K562 (cell line): ENCODE results near the gene CEP76. TPM values are rescaled to one million over a fixed set of nuclear protein-coding genes. Genes with fewer than 3 reads are reported as not detected.

Experiments used
- BRD4 ChIP-seq: fragments of 200-600 bp; sonication (generic); IDR thresholded peaks from 2 replicates; pipeline ENCODE4 v1.6.1; 2017; ENCODE audit warnings: inconsistent platforms
- CTBP1 ChIP-seq: fragments of 450-650 bp; IDR thresholded peaks from 2 replicates; pipeline ENCODE4 v1.6.1; 2016; ENCODE audit warnings: borderline replicate concordance
- DACH1 ChIP-seq: fragments of 450-650 bp; IDR thresholded peaks from 2 replicates; pipeline ENCODE4 v1.6.1; 2018; ENCODE audit not compliant: partially characterized antibody
- EP300 ChIP-seq: IDR thresholded peaks from 2 replicates; pipeline ENCODE4 v1.6.1; 2012; ENCODE audit warnings: low read length, improper control_type of control experiment
- ETV1 ChIP-seq: fragments of 450-650 bp; conservative IDR thresholded peaks from 2 replicates; pipeline ENCODE4 v1.6.1; 2016; ENCODE audit warnings: missing genetic modification characterization, control low read depth, low read depth, missing compliant biosample characterization
- FIP1L1 ChIP-seq: fragments of 200-400 bp; formaldehyde crosslinking; IDR thresholded peaks from 2 replicates; pipeline ENCODE4 v1.6.1; 2018; ENCODE audit warnings: mild to moderate bottlenecking, low read depth, low read length; ENCODE audit not compliant: poor library complexity, severe bottlenecking
- HDAC1 ChIP-seq, 2 experiments: fragments of 450-650 bp; IDR thresholded peaks; 2 replicates each; pipeline ENCODE4 v1.6.1; 2016 to 2017; ENCODE audit warnings: inconsistent platforms in 1 of 2, mild to moderate bottlenecking in 1 of 2, moderate library complexity in 1 of 2
- HIVEP1 ChIP-seq: fragments of 250-450 bp; sonication (Bioruptor Pico); IDR thresholded peaks from 2 replicates; pipeline ENCODE4 v1.4.0; 2020; ENCODE audit warnings: mild to moderate bottlenecking
- MCM2 ChIP-seq: fragments of 450-650 bp; IDR thresholded peaks from 2 replicates; pipeline ENCODE4 v1.6.1; 2017; ENCODE audit warnings: low read depth, mild to moderate bottlenecking
- NFATC3 ChIP-seq: fragments of 450-650 bp; IDR thresholded peaks from 2 replicates; pipeline ENCODE4 v1.6.1; 2017; ENCODE audit warnings: mild to moderate bottlenecking
- NFIC ChIP-seq: fragments of 450-650 bp; IDR thresholded peaks from 2 replicates; pipeline ENCODE4 v1.6.1; 2017; ENCODE audit warnings: mild to moderate bottlenecking, inconsistent platforms
- NFRKB ChIP-seq: fragments of 450-650 bp; IDR thresholded peaks from 2 replicates; pipeline ENCODE4 v1.6.1; 2016; ENCODE audit warnings: low read depth
- PATZ1 ChIP-seq: fragments of 250-450 bp; sonication (Bioruptor Pico); IDR thresholded peaks from 2 replicates; pipeline ENCODE4 v1.5.0; 2020; ENCODE audit warnings: mild to moderate bottlenecking, borderline replicate concordance
- POLR2G ChIP-seq: fragments of 200-400 bp; formaldehyde crosslinking; IDR thresholded peaks from 2 replicates; pipeline ENCODE4 v1.6.1; 2017; ENCODE audit warnings: low read depth, mild to moderate bottlenecking, antibody characterized with exemption, low read length, moderate library complexity
- RBFOX2 ChIP-seq: fragments of 200-400 bp; formaldehyde crosslinking; IDR thresholded peaks from 2 replicates; pipeline ENCODE4 v1.6.1; 2017; ENCODE audit warnings: low read depth, mild to moderate bottlenecking, low read length, moderate library complexity
- SIN3A ChIP-seq, 2 experiments: fragments of 150-350 bp in 1 of 2; IDR thresholded peaks; 2 replicates each; pipeline ENCODE4 v1.6.1; 2011 to 2016; ENCODE audit warnings: borderline replicate concordance in 2 of 2, low read depth in 2 of 2, low read length in 2 of 2, mild to moderate bottlenecking in 2 of 2, moderate library complexity in 2 of 2; ENCODE audit not compliant: control insufficient read depth in 1 of 2
- U2AF2 ChIP-seq: fragments of 200-400 bp; formaldehyde crosslinking; optimal IDR thresholded peaks from 2 replicates; pipeline ENCODE3; 2017; ENCODE audit warnings: low read depth, mild to moderate bottlenecking, low read length
- ZHX1 ChIP-seq: fragments of 150-350 bp; conservative IDR thresholded peaks from 2 replicates; pipeline ENCODE4 v1.6.1; 2014; ENCODE audit warnings: low read length
- ZNF324 ChIP-seq: fragments of 250-450 bp; sonication (Bioruptor Pico); IDR thresholded peaks from 2 replicates; pipeline ENCODE4 v1.4.0; 2020; ENCODE audit warnings: mild to moderate bottlenecking
- ZNF551 ChIP-seq: fragments of 250-450 bp; sonication (Bioruptor Pico); IDR thresholded peaks from 2 replicates; pipeline ENCODE4 v1.5.0; 2021; ENCODE audit warnings: mild to moderate bottlenecking, moderate library complexity
- polyA plus RNA-seq, 8 experiments: library from polyadenylated mRNA; depleted of rRNA in 4 of 8; stranded (reverse) in 5 of 8; unstranded in 3 of 8; fragments of >200 nt; fragmentation: Nextera tagmentation in 2 of 8; fragmentation: Illumina TruSeq in 1 of 8; extraction: Ambion mirVana in 2 of 8; extraction: Trizol in 1 of 8; gene quantifications; 2 replicates each; pipeline versions ENCODE4 v1.2.1 to v1.2.3, GENCODE V29; 2011 to 2014; ENCODE audit warnings: inconsistent platforms in 1 of 8, missing spikeins in 1 of 8
- total RNA-seq, 7 experiments: library from RNA; depleted of rRNA in 6 of 7; stranded (reverse); fragments of >200 nt in 6 of 7; fragmentation: Illumina TruSeq in 2 of 7; extraction: Trizol in 2 of 7; gene quantifications; 2 replicates each; pipeline versions ENCODE4 v1.2.1 to v1.2.3, GENCODE V29; 2011 to 2021; ENCODE audit warnings: low replicate concordance in 1 of 7
- TF ChIP-seq, protein P1 (sequence below): fragments of 450-650 bp; formaldehyde crosslinking; IDR thresholded peaks from 2 replicates; pipeline ENCODE4 v1.4.0; 2022; ENCODE audit warnings: mild to moderate bottlenecking, moderate library complexity
- TF ChIP-seq, protein P2 (sequence below): fragments of 200-800 bp; sonication (Bioruptor generic); IDR thresholded peaks from 2 replicates; pipeline ENCODE4 v1.6.1; 2017; ENCODE audit warnings: missing genetic modification characterization, missing compliant biosample characterization

The CEP76 gene
- total and polyA plus RNA-seq, 9 of the 15 experiments (the other 6 are each of a cell fraction or from before 2014, with no cell fraction given), result 5.3 to 27.3 (median 19.3) TPM

GRCh38 chr18:12656938-12657683 lies 45.4 kb downstream of the CEP76 start (continued):
- TF ChIP-seq DACH1 (no peak), BRD4 (0 out of 2 replicates have a peak, but pooled peaks have one; percentile 31), NFATC3 (no peak), ZHX1 (no peak), MCM2 (no peak), RBFOX2 (peak; percentile 68), SIN3A (IDR thresholded peaks at IDR 0.05; ENCODE audit: borderline replicate concordance in 2 of 2, control insufficient read depth in 1 of 2, low read depth in 2 of 2, low read length in 2 of 2) (peak in 1 of 2 experiments; percentile 35; a peak in 1 of 4 replicates), FIP1L1 (peak; percentile 50), EP300 (no peak), U2AF2 (no peak), ZNF324 (CRISPR knock-in tag) (no peak), HIVEP1 (CRISPR knock-in tag) (no peak), ETV1 (tag) (0 out of 2 replicates have a peak, but pooled peaks have one; percentile 12), PATZ1 (no peak), NFIC (0 out of 2 replicates have a peak, but pooled peaks have one; percentile 22), CTBP1 (0 out of 2 replicates have a peak, but pooled peaks have one; percentile 65), POLR2G (peak; percentile 73), ZNF551 (CRISPR knock-in tag) (no peak), HDAC1 (IDR thresholded peaks at IDR 0.05) (0 out of 4 replicates have a peak, but pooled peaks of 1 of the 2 experiments have one; percentile 28), NFRKB (no peak)
- TF ChIP-seq, protein P1, sequence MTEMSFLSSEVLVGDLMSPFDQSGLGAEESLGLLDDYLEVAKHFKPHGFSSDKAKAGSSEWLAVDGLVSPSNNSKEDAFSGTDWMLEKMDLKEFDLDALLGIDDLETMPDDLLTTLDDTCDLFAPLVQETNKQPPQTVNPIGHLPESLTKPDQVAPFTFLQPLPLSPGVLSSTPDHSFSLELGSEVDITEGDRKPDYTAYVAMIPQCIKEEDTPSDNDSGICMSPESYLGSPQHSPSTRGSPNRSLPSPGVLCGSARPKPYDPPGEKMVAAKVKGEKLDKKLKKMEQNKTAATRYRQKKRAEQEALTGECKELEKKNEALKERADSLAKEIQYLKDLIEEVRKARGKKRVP (CRISPR knock-in tag), result no peak
- TF ChIP-seq, protein P2, sequence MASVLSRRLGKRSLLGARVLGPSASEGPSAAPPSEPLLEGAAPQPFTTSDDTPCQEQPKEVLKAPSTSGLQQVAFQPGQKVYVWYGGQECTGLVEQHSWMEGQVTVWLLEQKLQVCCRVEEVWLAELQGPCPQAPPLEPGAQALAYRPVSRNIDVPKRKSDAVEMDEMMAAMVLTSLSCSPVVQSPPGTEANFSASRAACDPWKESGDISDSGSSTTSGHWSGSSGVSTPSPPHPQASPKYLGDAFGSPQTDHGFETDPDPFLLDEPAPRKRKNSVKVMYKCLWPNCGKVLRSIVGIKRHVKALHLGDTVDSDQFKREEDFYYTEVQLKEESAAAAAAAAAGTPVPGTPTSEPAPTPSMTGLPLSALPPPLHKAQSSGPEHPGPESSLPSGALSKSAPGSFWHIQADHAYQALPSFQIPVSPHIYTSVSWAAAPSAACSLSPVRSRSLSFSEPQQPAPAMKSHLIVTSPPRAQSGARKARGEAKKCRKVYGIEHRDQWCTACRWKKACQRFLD, result no peak
